ENCODE data around the gene ABI1. TPM values are rescaled to one million over a fixed set of nuclear protein-coding genes. Genes with fewer than 3 reads are reported as not detected.

The ABI1 gene
- total RNA-seq, 2 experiments from 2014 or later: 44.2 to 56.6 TPM

DNA sequence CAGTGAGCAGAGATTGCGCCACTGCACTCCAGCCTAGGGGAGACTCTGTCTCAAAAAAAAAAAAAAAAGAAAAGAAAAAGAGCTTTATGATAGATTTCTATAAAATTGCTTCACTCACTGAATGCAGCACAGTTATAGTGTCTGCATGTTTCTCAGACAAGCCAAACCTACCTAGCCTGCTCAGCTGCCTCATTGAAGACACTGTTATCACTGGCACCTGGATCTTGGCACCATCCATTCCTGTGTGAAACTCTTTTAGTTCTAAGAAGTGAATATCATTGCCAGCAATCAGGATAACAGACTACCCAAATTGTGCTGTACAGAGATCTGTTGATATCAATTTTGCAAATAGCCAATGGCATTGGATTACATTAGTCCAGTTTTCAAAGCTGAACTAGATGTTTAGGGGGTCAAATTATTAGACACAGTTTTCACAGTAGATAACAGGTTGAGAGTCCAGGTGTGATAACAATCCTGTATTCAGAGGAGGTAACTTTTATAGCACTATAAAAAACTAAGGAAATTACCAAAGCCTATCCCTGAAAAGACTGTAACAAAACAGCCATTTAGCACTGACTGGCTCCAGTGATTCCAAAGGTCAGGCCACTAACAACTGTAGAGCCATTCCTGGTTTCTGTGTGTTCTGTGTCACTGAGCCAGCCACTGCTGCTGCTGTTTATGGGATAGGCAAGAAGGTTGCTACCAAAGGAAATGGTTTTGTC lies 146.2 kb downstream of the ABI1 start:
- ChIA-PET POLR2A (no interaction called here), CTCF (interaction anchor here (1.5 to 1.8 kb wide), 2 partner anchors 11 to 12 kb away, joined by 5 to 10 read pairs; no protein-coding TSS in a partner anchor)
- intact Hi-C loops (cut with DNase I, micrococcal nuclease): no loop called here
- H3K27ac Mint-ChIP-seq: no peak overlapping the region
- H3K36me3 Mint-ChIP-seq (ENCODE audit: low read depth): peaks cover 34% of the 10 kb centered on the region
- no peaks in the 10 kb centered on the region for H3K9me3 Mint-ChIP-seq (ENCODE audit: low read depth)
- no peaks in the 10 kb centered on the region for H3K4me1 Mint-ChIP-seq
- ATAC-seq (no peak), DNase-seq (no peak)
- H3K4me3 Mint-ChIP-seq: no peak overlapping the region
- H3K27me3 Mint-ChIP-seq: no peaks in the 10 kb centered on the region

GRCh38 chr10:26711324-26711723 lies 149.4 kb downstream of the ABI1 start:
- Mint-ChIP-seq H3K36me3 (ENCODE audit: low read depth) (peaks cover 48% of the 10 kb centered on the region), H3K9me3 (ENCODE audit: low read depth) (no peaks in the 10 kb centered on the region), H3K27ac (no peak overlapping the region), H3K27me3 (no peaks in the 10 kb centered on the region), H3K4me1 (no peaks in the 10 kb centered on the region), H3K4me3 (no peak overlapping the region)
- ChIA-PET CTCF (no interaction called here), POLR2A (no interaction called here)
- ATAC-seq: no peak
- no peak for DNase-seq
- intact Hi-C loops (cut with DNase I, micrococcal nuclease): no loop called here

DNA sequence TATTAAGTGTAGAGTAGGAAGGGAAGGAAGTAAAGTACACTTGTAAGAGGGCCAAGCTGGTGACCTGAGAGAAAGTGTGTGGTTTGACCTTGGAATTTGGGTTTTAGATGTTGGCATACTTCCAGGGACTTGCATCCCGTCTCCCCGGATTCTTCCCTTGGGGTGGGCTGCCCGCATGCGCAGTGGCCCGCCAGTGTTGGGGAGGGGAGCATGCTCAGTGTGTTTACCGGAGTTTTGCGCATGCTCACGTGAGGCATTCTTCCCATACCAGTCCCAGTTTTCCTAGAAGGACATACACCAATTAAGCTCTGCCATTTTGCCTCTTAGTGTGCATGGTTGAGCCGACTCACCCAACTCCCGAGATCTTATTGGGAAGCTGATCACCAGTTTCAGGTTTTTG lies 153.8 kb downstream of the ABI1 start:
- Mint-ChIP-seq H3K9me3 (ENCODE audit: low read depth) (no peaks in the 10 kb centered on the region), H3K4me3 (no peak overlapping the region), H3K27ac (no peak overlapping the region), H3K4me1 (peaks cover 9% of the 10 kb centered on the region), H3K27me3 (no peaks in the 10 kb centered on the region), H3K36me3 (ENCODE audit: low read depth) (peaks cover 62% of the 10 kb centered on the region)
- intact Hi-C loops (cut with DNase I, micrococcal nuclease): no loop called here
- DNase-seq (no peak), ATAC-seq (no peak)
- CTCF ChIA-PET: interaction anchor here (1.0 to 1.3 kb wide), 2 partner anchors 19 to 22 kb away, joined by 3 read pairs; no protein-coding TSS in a partner anchor
- POLR2A ChIA-PET: interaction anchor here (1.0 kb wide), 1 partner anchor 29 kb away, joined by 3 read pairs; no protein-coding TSS in a partner anchor

GRCh38 chr10:26706206-26706605 lies 154.6 kb downstream of the ABI1 start:
- ATAC-seq (no peak), DNase-seq (no peak)
- peak overlapping the region; percentile 45 for H3K27ac Mint-ChIP-seq
- ChIA-PET POLR2A (no interaction called here), CTCF (no interaction called here)
- H3K4me1 Mint-ChIP-seq: peaks cover 10% of the 10 kb centered on the region
- H3K27me3 Mint-ChIP-seq: no peaks in the 10 kb centered on the region
- peaks cover 64% of the 10 kb centered on the region for H3K36me3 Mint-ChIP-seq (ENCODE audit: low read depth)
- no peaks in the 10 kb centered on the region for H3K9me3 Mint-ChIP-seq (ENCODE audit: low read depth)
- intact Hi-C loops (cut with DNase I, micrococcal nuclease): no loop called here
- no peak overlapping the region for H3K4me3 Mint-ChIP-seq

- DNase-seq: no peak
- intact Hi-C loops (cut with DNase I, micrococcal nuclease): no loop called here
- Mint-ChIP-seq H3K27ac (no peak overlapping the region), H3K9me3 (ENCODE audit: low read depth) (no peaks in the 10 kb centered on the region), H3K27me3 (no peaks in the 10 kb centered on the region), H3K36me3 (ENCODE audit: low read depth) (peaks cover 76% of the 10 kb centered on the region), H3K4me3 (no peak overlapping the region), H3K4me1 (peaks cover 26% of the 10 kb centered on the region)
- no peak for ATAC-seq
- CTCF ChIA-PET: no interaction called here
- POLR2A ChIA-PET: no interaction called here
Measured at GRCh38 chr10:26703974-26704373, 156.8 kb downstream of the ABI1 start.

DNA sequence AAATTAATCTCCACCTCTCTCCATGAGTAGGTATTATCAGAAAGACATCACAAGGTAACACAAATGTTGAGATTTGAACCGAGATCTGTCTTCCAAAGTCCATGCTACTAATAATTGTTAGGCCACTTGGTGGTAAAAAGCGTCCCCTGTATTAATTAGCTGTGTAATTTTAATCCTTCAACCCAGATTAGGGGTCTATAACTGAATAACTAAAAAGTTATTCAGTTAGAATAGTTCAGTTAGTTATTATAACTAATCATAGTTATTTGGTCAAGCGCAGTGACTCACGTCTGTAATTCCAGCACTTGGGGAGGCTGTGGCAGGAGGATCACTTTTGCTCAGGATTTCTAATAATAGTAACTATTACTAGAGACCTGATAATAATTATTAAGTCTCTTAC lies 157.7 kb downstream of the ABI1 start:
- Mint-ChIP-seq H3K27ac (no peak overlapping the region), H3K27me3 (no peaks in the 10 kb centered on the region), H3K4me3 (no peak overlapping the region), H3K36me3 (ENCODE audit: low read depth) (peaks cover 73% of the 10 kb centered on the region), H3K4me1 (peaks cover 29% of the 10 kb centered on the region), H3K9me3 (ENCODE audit: low read depth) (no peaks in the 10 kb centered on the region)
- ChIA-PET CTCF (interaction anchor here (0.6 to 1.6 kb wide), 3 partner anchors 23 to 369 kb away, joined by 3 to 8 read pairs (median 5); no protein-coding TSS in a partner anchor), POLR2A (no interaction called here)
- intact Hi-C loops (cut with DNase I, micrococcal nuclease): no loop called here
- no peak for ATAC-seq
- no peak for DNase-seq

DNA sequence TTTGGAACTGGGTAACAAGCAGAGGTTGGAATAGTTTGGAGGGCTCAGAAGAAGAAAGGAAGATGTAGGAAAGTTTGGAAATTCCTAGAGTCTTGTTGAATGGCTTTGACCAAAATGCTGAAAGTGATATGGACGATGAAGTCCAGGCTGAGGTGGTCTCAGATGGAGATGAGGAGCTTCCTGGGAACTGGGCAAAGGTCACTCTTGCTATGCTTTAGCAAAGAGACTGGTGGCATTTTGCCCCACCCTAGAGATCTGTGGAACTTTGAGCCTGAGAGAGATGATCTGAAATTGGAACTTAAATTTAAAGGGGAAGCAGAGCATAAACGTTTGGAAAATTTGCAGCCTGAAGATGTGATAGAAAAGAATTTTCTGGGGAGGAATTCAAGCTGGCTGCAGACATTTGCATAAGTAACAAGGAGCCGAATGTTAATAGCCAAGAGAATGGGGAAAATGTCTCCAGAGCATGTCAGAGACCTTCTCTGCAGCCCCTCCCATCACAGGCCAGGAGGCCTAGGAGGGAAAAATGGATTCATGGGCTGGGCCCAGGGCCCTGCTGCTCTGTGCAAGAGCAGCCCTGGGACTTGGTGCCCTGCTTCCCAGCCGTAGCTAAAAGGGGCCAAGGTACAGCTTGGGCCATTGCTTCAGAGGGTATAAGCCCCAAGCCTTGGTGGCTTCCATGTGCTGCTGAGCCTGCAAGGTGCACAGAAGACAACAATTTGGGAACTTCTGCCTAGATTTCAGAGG lies 159.7 kb downstream of the ABI1 start:
- H3K4me3 Mint-ChIP-seq: no peak overlapping the region
- intact Hi-C loops (cut with DNase I, micrococcal nuclease): no loop called here
- H3K9me3 Mint-ChIP-seq (ENCODE audit: low read depth): no peaks in the 10 kb centered on the region
- no peaks in the 10 kb centered on the region for H3K27me3 Mint-ChIP-seq
- peaks cover 33% of the 10 kb centered on the region for H3K4me1 Mint-ChIP-seq
- DNase-seq: no peak
- ChIA-PET POLR2A (interaction anchor here (0.5 kb wide), 1 partner anchor 213 kb away, joined by 3 read pairs; no protein-coding TSS in a partner anchor), CTCF (interaction anchor here (0.7 kb wide), 1 partner anchor 81 kb away, joined by 3 read pairs; no protein-coding TSS in a partner anchor)
- ATAC-seq: no peak
- no peak overlapping the region for H3K27ac Mint-ChIP-seq
- H3K36me3 Mint-ChIP-seq (ENCODE audit: low read depth): peaks cover 57% of the 10 kb centered on the region

GRCh38 chr10:26699631-26700030 lies 161.1 kb downstream of the ABI1 start:
- H3K27ac Mint-ChIP-seq: no peak overlapping the region
- H3K36me3 Mint-ChIP-seq (ENCODE audit: low read depth): peaks cover 48% of the 10 kb centered on the region
- ChIA-PET CTCF (interaction anchor here (0.9 to 1.0 kb wide), 2 partner anchors 14 to 182 kb away, joined by 3 read pairs; no protein-coding TSS in a partner anchor), POLR2A (interaction anchor here (0.6 kb wide), 1 partner anchor 178 kb away, joined by 3 read pairs; no protein-coding TSS in a partner anchor)
- intact Hi-C loops (cut with DNase I, micrococcal nuclease): loop anchor here (5.0 to 10.0 kb wide), 5 partner anchors 262 to 1978 kb away; partner anchors contain the start of genes APBB1IP (in 2 of the 2), ACBD5 (in 1 of the 2) and BAMBI (in 1 of the 2)
- ATAC-seq: no peak
- H3K9me3 Mint-ChIP-seq (ENCODE audit: low read depth): no peaks in the 10 kb centered on the region
- peaks cover 34% of the 10 kb centered on the region for H3K4me1 Mint-ChIP-seq
- H3K27me3 Mint-ChIP-seq: no peaks in the 10 kb centered on the region
- DNase-seq: no peak
- no peak overlapping the region for H3K4me3 Mint-ChIP-seq

GRCh38 chr10:26698909-26699308 lies 161.8 kb downstream of the ABI1 start:
- ChIA-PET CTCF (interaction anchor here (0.9 to 1.4 kb wide), 3 partner anchors 27 to 182 kb away, joined by 3 to 7 read pairs (median 3); no protein-coding TSS in a partner anchor), POLR2A (interaction anchor here (0.6 kb wide), 1 partner anchor 179 kb away, joined by 3 read pairs; no protein-coding TSS in a partner anchor)
- no peaks in the 10 kb centered on the region for H3K27me3 Mint-ChIP-seq
- intact Hi-C loops (cut with DNase I, micrococcal nuclease): loop anchor here (5.0 to 10.0 kb wide), 5 partner anchors 262 to 1978 kb away; partner anchors contain the start of genes APBB1IP (in 2 of the 2), ACBD5 (in 1 of the 2) and BAMBI (in 1 of the 2)
- DNase-seq (no peak), ATAC-seq (no peak)
- H3K9me3 Mint-ChIP-seq (ENCODE audit: low read depth): no peaks in the 10 kb centered on the region
- peaks cover 36% of the 10 kb centered on the region for H3K4me1 Mint-ChIP-seq
- H3K4me3 Mint-ChIP-seq: peak overlapping the region; percentile 91
- H3K36me3 Mint-ChIP-seq (ENCODE audit: low read depth): peaks cover 43% of the 10 kb centered on the region
- H3K27ac Mint-ChIP-seq: no peak overlapping the region

DNA sequence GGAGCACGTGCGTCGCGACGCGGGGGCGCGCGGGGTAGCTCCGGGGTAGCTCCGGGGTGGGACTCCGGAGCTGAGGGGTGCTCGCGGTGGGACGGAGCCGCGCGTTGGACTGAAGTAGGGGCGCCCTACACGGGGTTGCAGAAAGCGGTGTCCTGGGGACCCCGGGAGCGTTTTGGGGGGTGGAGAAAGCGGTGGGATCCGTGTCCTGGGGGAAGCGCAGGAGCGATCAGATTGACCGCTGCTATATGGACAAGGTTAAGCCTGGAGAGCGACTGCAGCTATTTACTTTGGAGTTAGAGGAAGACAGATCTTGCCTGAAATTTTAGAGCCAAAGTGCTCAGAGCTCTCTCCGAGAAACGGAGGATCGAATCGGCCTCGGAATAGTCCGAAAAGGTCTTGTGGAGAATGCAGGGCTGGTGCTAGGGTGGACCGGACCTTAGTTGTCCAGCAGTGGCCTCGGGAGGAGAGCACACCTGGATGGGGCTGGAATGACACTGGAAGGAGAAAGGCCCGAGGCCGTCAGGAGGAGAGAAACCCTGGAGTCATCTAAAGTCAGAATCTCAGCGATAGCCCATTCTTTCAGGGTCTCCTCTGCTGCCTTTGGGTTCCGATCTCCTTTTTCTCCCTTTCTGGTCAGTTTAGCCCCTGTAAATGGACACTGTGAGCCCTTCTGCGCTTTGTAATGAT lies 162.7 kb downstream of the ABI1 start:
- ATAC-seq: no peak
- Mint-ChIP-seq H3K27me3 (no peaks in the 10 kb centered on the region), H3K4me1 (peaks cover 34% of the 10 kb centered on the region), H3K27ac (peak overlapping the region; percentile 89), H3K4me3 (peak overlapping the region; percentile 91), H3K36me3 (ENCODE audit: low read depth) (peaks cover 39% of the 10 kb centered on the region), H3K9me3 (ENCODE audit: low read depth) (no peaks in the 10 kb centered on the region)
- ChIA-PET CTCF (interaction anchor here (0.6 to 1.4 kb wide), 4 partner anchors 28 to 135 kb away, joined by 3 to 7 read pairs (median 3); no protein-coding TSS in a partner anchor), POLR2A (interaction anchor here (0.6 to 0.7 kb wide), 3 partner anchors 184 to 402 kb away, joined by 3 to 6 read pairs (median 3); partner anchors contain the start of gene ANKRD26)
- intact Hi-C loops (cut with DNase I, micrococcal nuclease): loop anchor here (1.0 to 10.0 kb wide), 8 partner anchors 163 to 1979 kb away; partner anchors contain the start of genes APBB1IP (in 2 of the 2), ACBD5 (in 1 of the 2), BAMBI (in 1 of the 2) and YME1L1 (in 1 of the 2)
- no peak for DNase-seq

All from activated CD4-positive, alpha-beta T cell treated with anti-CD3 and anti-CD28 coated beads for 36 hours (primary cell).